ENCODE data around the gene TMEM69. TPM values are rescaled to one million over a fixed set of nuclear protein-coding genes. Genes with fewer than 3 reads are reported as not detected.
A peak's percentile ranks its signal among the peaks of the same experiment; 100 is the strongest.
"Not testable (repeated sequence)": the region's sequence is repeated elsewhere in the genome, so short reads cannot be mapped to it uniquely, and the experiment has no call there.

The TMEM69 gene
- total RNA-seq, 1 experiment from 2014 or later: 21.1 TPM

DNA sequence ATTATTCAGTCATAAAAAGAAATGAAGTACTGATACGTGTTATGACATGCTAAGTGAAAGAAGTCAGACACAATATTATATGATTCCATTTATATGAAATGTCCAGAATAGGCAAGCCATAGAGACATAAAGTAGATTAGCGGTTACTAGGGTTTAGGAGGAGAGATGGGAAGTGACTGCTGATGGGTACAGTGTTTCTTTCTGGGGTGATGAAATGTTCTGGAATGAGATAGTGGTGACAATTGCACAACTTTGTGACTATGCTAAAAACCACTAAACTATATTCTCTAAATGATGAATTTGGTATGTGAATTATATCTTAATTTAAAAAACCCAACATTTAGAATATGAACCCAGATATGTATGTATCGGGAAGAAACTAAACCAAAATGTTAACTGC is 34.8 kb downstream of the TMEM69 start:
- TF ChIP-seq, protein P1, sequence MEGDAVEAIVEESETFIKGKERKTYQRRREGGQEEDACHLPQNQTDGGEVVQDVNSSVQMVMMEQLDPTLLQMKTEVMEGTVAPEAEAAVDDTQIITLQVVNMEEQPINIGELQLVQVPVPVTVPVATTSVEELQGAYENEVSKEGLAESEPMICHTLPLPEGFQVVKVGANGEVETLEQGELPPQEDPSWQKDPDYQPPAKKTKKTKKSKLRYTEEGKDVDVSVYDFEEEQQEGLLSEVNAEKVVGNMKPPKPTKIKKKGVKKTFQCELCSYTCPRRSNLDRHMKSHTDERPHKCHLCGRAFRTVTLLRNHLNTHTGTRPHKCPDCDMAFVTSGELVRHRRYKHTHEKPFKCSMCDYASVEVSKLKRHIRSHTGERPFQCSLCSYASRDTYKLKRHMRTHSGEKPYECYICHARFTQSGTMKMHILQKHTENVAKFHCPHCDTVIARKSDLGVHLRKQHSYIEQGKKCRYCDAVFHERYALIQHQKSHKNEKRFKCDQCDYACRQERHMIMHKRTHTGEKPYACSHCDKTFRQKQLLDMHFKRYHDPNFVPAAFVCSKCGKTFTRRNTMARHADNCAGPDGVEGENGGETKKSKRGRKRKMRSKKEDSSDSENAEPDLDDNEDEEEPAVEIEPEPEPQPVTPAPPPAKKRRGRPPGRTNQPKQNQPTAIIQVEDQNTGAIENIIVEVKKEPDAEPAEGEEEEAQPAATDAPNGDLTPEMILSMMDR (IDR thresholded peaks at IDR 0.05; ENCODE audit: unreplicated experiment): no peak
- no peak overlapping the region for H3K27ac Mint-ChIP-seq (ENCODE audit: low read depth, unreplicated experiment)
- H3K27me3 Mint-ChIP-seq (ENCODE audit: insufficient read depth, unreplicated experiment): no peaks in the 10 kb centered on the region
- peak; percentile 4 for DNase-seq (ENCODE audit: unreplicated experiment)
- H3K9me3 Mint-ChIP-seq (ENCODE audit: unreplicated experiment): no peaks in the 10 kb centered on the region
- peaks cover 6% of the 10 kb centered on the region for H3K4me1 Mint-ChIP-seq (ENCODE audit: insufficient read depth, unreplicated experiment)
- peaks cover 10% of the 10 kb centered on the region for H3K36me3 Mint-ChIP-seq (ENCODE audit: insufficient read depth, unreplicated experiment)
- H3K4me3 Mint-ChIP-seq (ENCODE audit: unreplicated experiment): no peak overlapping the region
- ChIA-PET CTCF (no interaction called here), POLR2A (no interaction called here)
- no TSS peak for BruUV-seq (replicated peaks)
- intact Hi-C loops (cut with micrococcal nuclease): no loop called here

DNA sequence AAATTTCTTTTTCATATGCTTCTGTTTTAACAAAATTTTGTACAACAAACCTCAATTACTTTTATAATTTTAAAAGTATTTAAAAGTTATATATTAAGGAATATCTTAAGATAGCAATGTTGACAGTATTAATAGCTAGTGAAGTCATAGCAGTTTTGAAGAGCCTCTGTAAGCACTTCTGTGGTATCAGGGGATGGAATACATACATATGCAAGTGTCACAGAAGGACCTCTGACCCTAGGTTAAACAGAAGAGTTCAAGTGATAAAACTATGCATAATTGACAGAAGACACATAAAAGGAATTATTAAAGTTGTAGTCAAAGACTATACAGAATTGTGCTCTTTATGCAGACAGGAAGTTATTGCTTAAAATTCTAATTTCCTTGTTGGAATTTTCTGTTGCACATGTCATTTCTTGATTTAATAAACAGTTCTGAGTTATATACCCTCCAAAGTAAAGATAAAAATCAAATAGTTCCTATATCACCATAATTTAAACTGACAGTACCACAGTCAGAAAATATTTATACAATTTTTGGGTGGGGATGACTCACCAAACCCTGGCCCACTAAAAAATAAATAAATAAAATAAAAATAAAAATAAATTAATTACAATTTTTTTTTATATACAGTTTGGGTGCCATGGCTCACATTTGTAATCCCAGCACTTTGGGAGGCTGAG is 35.4 kb downstream of the TMEM69 start:
- TF ChIP-seq, protein P1 (IDR thresholded peaks at IDR 0.05; ENCODE audit: unreplicated experiment): no peak
- Mint-ChIP-seq H3K27ac (ENCODE audit: low read depth, unreplicated experiment) (no peak overlapping the region), H3K4me3 (ENCODE audit: unreplicated experiment) (no peak overlapping the region), H3K9me3 (ENCODE audit: unreplicated experiment) (no peaks in the 10 kb centered on the region), H3K27me3 (ENCODE audit: insufficient read depth, unreplicated experiment) (no peaks in the 10 kb centered on the region), H3K4me1 (ENCODE audit: insufficient read depth, unreplicated experiment) (peaks cover 6% of the 10 kb centered on the region), H3K36me3 (ENCODE audit: insufficient read depth, unreplicated experiment) (peaks cover 11% of the 10 kb centered on the region)
- no TSS peak for BruUV-seq (replicated peaks)
- intact Hi-C loops (cut with micrococcal nuclease): no loop called here
- CTCF ChIA-PET: no interaction called here
- POLR2A ChIA-PET: no interaction called here
- DNase-seq (ENCODE audit: unreplicated experiment): no peak

DNA sequence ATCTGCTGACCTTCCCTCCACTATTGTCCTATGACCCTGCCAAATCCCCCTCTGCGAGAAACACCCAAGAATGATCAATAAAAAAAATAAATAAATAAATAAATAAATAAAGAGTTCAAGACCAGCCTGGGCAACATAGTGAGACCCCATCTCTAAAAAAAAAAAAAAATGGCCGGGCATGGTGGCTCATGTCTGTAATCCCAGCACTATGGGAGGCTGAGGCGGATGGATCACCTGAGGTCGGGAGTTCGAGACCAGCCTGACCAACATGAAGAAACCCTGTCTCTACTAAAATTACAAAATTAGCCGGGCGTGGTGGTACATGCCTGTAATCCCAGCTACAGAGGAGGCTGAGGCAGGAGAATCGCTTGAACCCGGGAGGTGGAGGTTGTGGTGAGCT is 38.0 kb downstream of the TMEM69 start:
- BruUV-seq (replicated peaks); H3K4me3 Mint-ChIP-seq (ENCODE audit: unreplicated experiment); H3K27ac Mint-ChIP-seq (ENCODE audit: low read depth, unreplicated experiment); CTCF ChIA-PET; intact Hi-C loops (cut with micrococcal nuclease); H3K4me1 Mint-ChIP-seq (ENCODE audit: insufficient read depth, unreplicated experiment); H3K27me3 Mint-ChIP-seq (ENCODE audit: insufficient read depth, unreplicated experiment); DNase-seq (ENCODE audit: unreplicated experiment); H3K9me3 Mint-ChIP-seq (ENCODE audit: unreplicated experiment): not testable (repeated sequence)
- POLR2A ChIA-PET: interaction anchor here (0.6 kb wide), 1 partner anchor 164 kb away, joined by 4 read pairs; no protein-coding TSS in a partner anchor
- H3K36me3 Mint-ChIP-seq (ENCODE audit: insufficient read depth, unreplicated experiment): peaks cover 24% of the 10 kb centered on the region

- Mint-ChIP-seq H3K27me3 (ENCODE audit: insufficient read depth, unreplicated experiment) (no peaks in the 10 kb centered on the region), H3K4me1 (ENCODE audit: insufficient read depth, unreplicated experiment) (no peaks in the 10 kb centered on the region), H3K27ac (ENCODE audit: low read depth, unreplicated experiment) (no peak overlapping the region), H3K9me3 (ENCODE audit: unreplicated experiment) (no peaks in the 10 kb centered on the region), H3K4me3 (ENCODE audit: unreplicated experiment) (no peak overlapping the region), H3K36me3 (ENCODE audit: insufficient read depth, unreplicated experiment) (peaks cover 24% of the 10 kb centered on the region)
- ChIA-PET POLR2A (no interaction called here), CTCF (interaction anchor here (0.6 kb wide), 1 partner anchor 95 kb away, joined by 4 read pairs; no protein-coding TSS in a partner anchor)
- intact Hi-C loops (cut with micrococcal nuclease): no loop called here
- DNase-seq (ENCODE audit: unreplicated experiment): no peak
- no TSS peak for BruUV-seq (replicated peaks)
- TF ChIP-seq, protein P1 (IDR thresholded peaks at IDR 0.05; ENCODE audit: unreplicated experiment): no peak
These were observed 42.2 kb downstream of the TMEM69 start for GRCh38 chr1:45730075-45730779.

Data from MCF 10A (cell line).